HCT116 (cell line): ENCODE results near the gene PPP1R12B. TPM values are rescaled to one million over a fixed set of nuclear protein-coding genes. Genes with fewer than 3 reads are reported as not detected.
"Not testable (repeated sequence)": the region's sequence is repeated elsewhere in the genome, so short reads cannot be mapped to it uniquely, and the experiment has no call there.

Source experiments
- ATAC-seq: fragments of 200-7000 bp; cut with Tn5 transposase; 2 replicates; pipeline ENCODE4 v1.9.1; 2020; ENCODE audit warnings: mild to moderate bottlenecking, moderate library complexity
- BruUV-seq: library from RNA; stranded (reverse); fragments of 400-500 nt; replicated peaks from 2 replicates; lab custom pipeline; 2021; lab: Mats Ljungman, UMichigan
- CTCF ChIA-PET: fragments of 300-600 bp; sonication (Branson Sonifier 250); formaldehyde crosslinking; loops from one replicate; lab custom pipeline; 2021; ENCODE audit warnings: antibody characterized with exemption; lab: Charles Lee
- POLR2A ChIA-PET: fragments of 300-600, 350-600 bp; sonication (Branson Sonifier 250); formaldehyde crosslinking; loops from one replicate; lab custom pipeline; 2021; ENCODE audit warnings: antibody characterized with exemption; lab: Charles Lee
- RAD21 ChIA-PET, 2 experiments: fragments of 300-600 bp; sonication (Branson Sonifier 250); formaldehyde crosslinking; loops; one replicate each; lab custom pipeline; 2023; ENCODE audit warnings: low total read pairs in 2 of 2; ENCODE audit not compliant: uncharacterized antibody in 2 of 2, unreplicated experiment in 2 of 2, low non-redundant PET in 1 of 2; lab: Charles Lee
- DNase-seq: peaks from one replicate; pipeline ENCODE4 v3.0.0-alpha.2; 2010; ENCODE audit warnings: low read depth, low spot score
- H2AFZ ChIP-seq: fragments of 200-600 bp; shearing (Covaris generic), sonication (generic); 2 replicates; pipeline ENCODE4 v1.6.1; 2017; ENCODE audit warnings: low read depth, mixed run types, mixed read lengths, antibody characterized with exemption, low read length; ENCODE audit not compliant: poor library complexity, severe bottlenecking
- H3K27ac ChIP-seq: 2 replicates; pipeline ENCODE4 v1.5.1; 2012; ENCODE audit warnings: low read depth, low read length
- H3K27me3 ChIP-seq: fragments of 200-600 bp; sonication (generic); 2 replicates; pipeline ENCODE4 v1.6.1; 2016; ENCODE audit warnings: mixed run types, low read length, mixed read lengths; ENCODE audit not compliant: insufficient read depth
- H3K36me3 ChIP-seq, 2 experiments: fragments of 200-500 bp in 1 of 2; fragments of 200-600 bp in 1 of 2; sonication (Bioruptor generic) in 1 of 2; sonication (generic) in 1 of 2; 2 replicates each; pipeline versions ENCODE4 v1.5.1 to v1.6.1; 2014 to 2016; ENCODE audit warnings: low read length in 2 of 2, inconsistent platforms in 1 of 2, mixed read lengths in 1 of 2, mixed run types in 1 of 2; ENCODE audit not compliant: insufficient read depth in 2 of 2, control insufficient read depth in 1 of 2
- H3K4me1 ChIP-seq, 2 experiments: fragments of 200-600 bp in 1 of 2; sonication (generic) in 1 of 2; 2 replicates each; pipeline versions ENCODE4 v1.5.1 to v1.6.1; 2012 to 2017; ENCODE audit warnings: low read length in 2 of 2, inconsistent platforms in 1 of 2, mild to moderate bottlenecking in 1 of 2, mixed read lengths in 1 of 2, mixed run types in 1 of 2, moderate library complexity in 1 of 2; ENCODE audit not compliant: insufficient read depth in 2 of 2, control insufficient read depth in 1 of 2
- H3K4me2 ChIP-seq: fragments of 200-600 bp; sonication (generic); 2 replicates; pipeline ENCODE4 v1.6.1; 2017; ENCODE audit warnings: mixed run types, low read length, mixed read lengths
- H3K4me3 ChIP-seq, 2 experiments: fragments of 200-600 bp in 1 of 2; sonication (generic) in 1 of 2; replicated peaks in 1 of 2; 2 replicates each; pipeline ENCODE4 v1.5.1; 2011 to 2016; ENCODE audit warnings: low read length in 2 of 2, control low read depth in 1 of 2, low read depth in 1 of 2, mild to moderate bottlenecking in 1 of 2, mixed read lengths in 1 of 2, mixed run types in 1 of 2
- H3K79me2 ChIP-seq: fragments of 200-600 bp; sonication (generic); 2 replicates; pipeline ENCODE4 v1.6.1; 2017; ENCODE audit warnings: mild to moderate bottlenecking, mixed run types, low read length, moderate library complexity, mixed read lengths; ENCODE audit not compliant: insufficient read depth
- H3K9ac ChIP-seq: fragments of 200-600 bp; sonication (generic); 2 replicates; pipeline ENCODE4 v1.6.1; 2016; ENCODE audit warnings: low read length, mixed read lengths
- H3K9me2 ChIP-seq: fragments of 200-600 bp; sonication (generic), shearing (Covaris generic); 2 replicates; pipeline ENCODE4 v1.6.1; 2017; ENCODE audit warnings: mixed run types, mild to moderate bottlenecking, moderate library complexity; ENCODE audit not compliant: insufficient read depth
- H3K9me3 ChIP-seq, 2 experiments: fragments of 200-500 bp in 1 of 2; fragments of 200-600 bp in 1 of 2; sonication (Bioruptor generic) in 1 of 2; sonication (generic) in 1 of 2; 2 replicates each; pipeline ENCODE4 v1.6.1; 2014 to 2017; ENCODE audit warnings: low read length in 2 of 2, mixed read lengths in 2 of 2, inconsistent platforms in 1 of 2, low read depth in 1 of 2, mild to moderate bottlenecking in 1 of 2, mixed run types in 1 of 2, moderate library complexity in 1 of 2; ENCODE audit not compliant: control insufficient read depth in 1 of 2, insufficient read depth in 1 of 2
- H4K20me1 ChIP-seq: fragments of 200-600 bp; sonication (generic), shearing (Covaris generic); 2 replicates; pipeline ENCODE4 v1.6.1; 2017; ENCODE audit warnings: mixed run types, mild to moderate bottlenecking, moderate library complexity; ENCODE audit not compliant: insufficient read depth
- intact Hi-C: fragments of 100-400 bp; cut with micrococcal nuclease; formaldehyde crosslinking; loops from 2 replicates; pipeline ENCODE4 v1.10.0; 2022
- total RNA-seq: library from RNA; stranded (reverse); gene quantifications from one replicate; pipeline ENCODE4 v1.2.1, GENCODE V29; 2021; ENCODE audit not compliant: unreplicated experiment

Gene PPP1R12B
- total RNA-seq, 1 experiment from 2014 or later, result 14.3 TPM

DNA sequence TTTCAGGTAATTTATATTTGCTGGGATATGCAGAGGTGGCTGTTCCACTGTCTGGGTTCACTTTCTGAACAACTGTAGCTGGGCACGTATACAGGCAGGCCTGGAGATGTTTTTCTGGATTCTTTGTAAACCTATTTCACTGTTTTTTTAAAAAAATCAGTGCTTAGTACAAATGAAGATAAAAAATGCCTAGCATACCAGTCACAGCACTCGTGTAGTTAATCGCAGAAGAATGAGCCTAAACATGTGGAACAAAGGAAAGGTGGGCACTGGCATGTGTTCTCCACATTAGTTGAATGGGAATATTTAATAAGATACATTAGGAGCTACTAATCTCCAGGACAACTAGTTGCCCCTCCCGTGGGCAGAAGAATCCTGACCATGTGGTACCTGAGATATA, 68.6 kb downstream of the PPP1R12B start:
- BruUV-seq, intact Hi-C loops, H3K9ac ChIP-seq, H3K27me3 ChIP-seq, H4K20me1 ChIP-seq, POLR2A ChIA-PET, H3K9me2 ChIP-seq, H3K27ac ChIP-seq, H3K9me3 ChIP-seq, DNase-seq, H3K79me2 ChIP-seq, H3K4me2 ChIP-seq, RAD21 ChIA-PET, H3K4me1 ChIP-seq, H3K4me3 ChIP-seq, H3K36me3 ChIP-seq, ATAC-seq, H2AFZ ChIP-seq, CTCF ChIA-PET: not testable (repeated sequence)

DNA sequence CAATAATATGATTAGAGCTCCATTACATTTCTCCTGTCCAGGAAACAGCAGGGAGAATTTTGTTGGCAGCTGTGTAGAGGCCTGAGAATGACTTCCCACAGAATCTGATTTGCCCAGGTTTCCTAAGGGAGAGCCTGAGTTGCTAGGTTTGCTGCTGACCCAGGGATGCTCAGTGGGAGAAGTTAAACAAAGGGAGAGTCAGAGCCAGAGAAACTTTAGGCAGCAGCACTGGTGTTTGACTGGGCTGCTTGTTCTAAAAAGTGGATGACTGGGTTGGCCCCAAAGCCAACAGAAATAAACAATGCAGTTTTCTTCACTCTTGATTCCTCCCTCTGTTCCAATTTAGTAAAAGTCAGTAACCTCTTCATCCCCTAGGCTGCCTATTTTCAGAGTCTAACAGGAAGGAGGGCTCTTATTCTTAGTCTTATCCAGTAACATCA, 69.3 kb downstream of the PPP1R12B start:
- H3K9ac ChIP-seq, H2AFZ ChIP-seq, H3K79me2 ChIP-seq, DNase-seq, RAD21 ChIA-PET, intact Hi-C loops, ATAC-seq, H3K27ac ChIP-seq, H4K20me1 ChIP-seq, H3K36me3 ChIP-seq, H3K4me2 ChIP-seq, POLR2A ChIA-PET, H3K27me3 ChIP-seq, H3K4me1 ChIP-seq, H3K9me2 ChIP-seq, CTCF ChIA-PET, BruUV-seq, H3K4me3 ChIP-seq, H3K9me3 ChIP-seq: not testable (repeated sequence)

DNA sequence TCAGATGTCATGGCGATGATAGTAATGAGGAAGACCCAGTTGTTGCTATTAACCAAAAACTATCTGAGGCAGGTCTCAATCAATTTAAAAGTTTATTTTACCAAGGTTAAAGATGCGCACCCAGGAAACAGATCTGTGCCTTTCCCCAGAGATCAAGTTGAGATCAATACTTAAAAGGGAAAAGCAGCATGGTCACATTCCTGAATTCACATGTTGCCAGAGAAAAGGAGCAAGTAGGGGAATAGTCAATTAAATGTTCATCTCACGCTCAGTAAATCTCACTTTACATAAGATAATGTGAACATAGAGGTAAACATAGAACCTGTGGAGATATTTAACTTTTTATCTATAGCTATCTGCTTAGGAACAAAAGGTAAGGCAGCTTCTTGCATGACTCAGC, 71.2 kb downstream of the PPP1R12B start:
- TSS peak; percentile 8 for BruUV-seq
- intact Hi-C loops, DNase-seq, H3K79me2 ChIP-seq, H3K9me2 ChIP-seq, ATAC-seq, H3K9ac ChIP-seq, H3K36me3 ChIP-seq, H3K27ac ChIP-seq, H4K20me1 ChIP-seq, H3K4me3 ChIP-seq, H3K9me3 ChIP-seq, H3K27me3 ChIP-seq, CTCF ChIA-PET, RAD21 ChIA-PET, H3K4me1 ChIP-seq, H2AFZ ChIP-seq, H3K4me2 ChIP-seq, POLR2A ChIA-PET: not testable (repeated sequence)

DNA sequence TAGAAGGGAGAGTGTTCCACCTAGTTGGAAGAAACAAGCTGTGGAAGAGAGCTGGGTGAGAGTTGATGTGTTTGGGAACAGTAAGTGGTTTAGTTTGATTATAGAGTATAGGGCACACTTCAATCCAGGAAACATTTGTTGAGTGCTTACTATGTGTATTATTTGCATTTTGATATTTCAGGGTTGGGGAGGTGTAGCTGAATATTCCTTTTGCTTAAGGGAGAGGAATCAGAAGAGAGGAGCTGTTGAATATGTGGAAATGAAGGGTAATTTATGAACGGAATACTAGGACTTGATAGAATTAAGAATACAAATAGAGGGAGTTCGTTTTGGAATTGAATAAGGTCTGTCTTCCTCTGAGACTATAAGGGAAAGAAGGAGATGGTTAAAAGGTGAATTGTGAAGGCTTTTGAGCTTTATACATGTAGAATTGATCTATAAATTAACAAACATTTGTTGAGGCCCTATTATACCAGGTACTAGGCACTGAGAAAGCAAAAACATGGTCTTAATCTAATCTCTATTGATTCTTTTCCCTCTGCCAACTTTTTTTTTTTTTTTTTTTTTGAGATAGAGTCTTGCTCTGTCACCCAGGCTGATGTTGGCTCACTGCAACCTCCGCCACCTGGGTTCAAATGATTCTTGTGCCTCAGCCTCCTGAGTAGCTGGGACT, 72.1 kb downstream of the PPP1R12B start:
- H3K27me3 ChIP-seq, H3K4me2 ChIP-seq, H3K9me3 ChIP-seq, intact Hi-C loops, CTCF ChIA-PET, POLR2A ChIA-PET, RAD21 ChIA-PET, H3K36me3 ChIP-seq, H3K9ac ChIP-seq, H4K20me1 ChIP-seq, H3K79me2 ChIP-seq, H3K27ac ChIP-seq, ATAC-seq, H3K4me1 ChIP-seq, BruUV-seq, H3K4me3 ChIP-seq, H3K9me2 ChIP-seq, H2AFZ ChIP-seq, DNase-seq: not testable (repeated sequence)
